Sigmoid colon (tissue), 4 donors: ENCODE results near the gene CNOT1.

Experiments
- CTCF ChIP-seq, 4 experiments: fragments of 450-650 bp in 3 of 4; fragments of 200-600 bp in 1 of 4; IDR thresholded peaks; one replicate each; pipeline ENCODE4 v1.5.1; 2016 to 2019; ENCODE audit warnings: antibody characterized with exemption in 4 of 4, mild to moderate bottlenecking in 3 of 4, moderate library complexity in 2 of 4
- EP300 ChIP-seq, 4 donors: sonication (generic); formaldehyde crosslinking; IDR thresholded peaks; one replicate each; pipeline ENCODE4 v1.6.1; 2017; ENCODE audit warnings: antibody characterized with exemption in 4 of 4
- POLR2A ChIP-seq, 2 donors: fragments of 450-650 bp; IDR thresholded peaks; one replicate each; pipeline ENCODE4 v1.6.1; 2016; ENCODE audit warnings: antibody characterized with exemption in 2 of 2, mild to moderate bottlenecking in 2 of 2, moderate library complexity in 2 of 2
- POLR2AphosphoS5 ChIP-seq, 4 donors: sonication (generic); formaldehyde crosslinking; IDR thresholded peaks; one replicate each; pipeline ENCODE4 v1.6.1; 2017; ENCODE audit warnings: antibody characterized with exemption in 4 of 4

GRCh38 chr16:58508671-58509251 is 120.9 kb downstream of the CNOT1 start:
- TF ChIP-seq CTCF (IDR thresholded peaks at IDR 0.05) (no peak), EP300 (IDR thresholded peaks at IDR 0.05) (no peak), POLR2A (IDR thresholded peaks at IDR 0.05) (no peak), POLR2AphosphoS5 (IDR thresholded peaks at IDR 0.05) (no peak)
